ENCODE data around the gene ZNF581. TPM values are rescaled to one million over a fixed set of nuclear protein-coding genes. Genes with fewer than 3 reads are reported as not detected.

ZNF581 gene
- total RNA-seq, 1 donor, result 25.7 TPM

- H3K4me1 ChIP-seq (ENCODE audit: insufficient read depth, low read length), result peaks cover 31% of the 10 kb centered on the region
- no peaks in the 10 kb centered on the region for H3K27me3 ChIP-seq (ENCODE audit: insufficient read depth, low read length)
- peak overlapping the region; percentile 85 for H3K27ac ChIP-seq (ENCODE audit: low read depth, low read length)
- H3K4me2 ChIP-seq (ENCODE audit: insufficient read depth, low read length), result peak overlapping the region; percentile 98
- peaks cover 78% of the 10 kb centered on the region for H4K20me1 ChIP-seq (ENCODE audit: insufficient read depth, low read length)
- H3K79me2 ChIP-seq (ENCODE audit: insufficient read depth, low read length), result peaks cover 89% of the 10 kb centered on the region
- TF ChIP-seq CTCF (IDR thresholded peaks at IDR 0.05; ENCODE audit: extremely low read depth, low read depth, low read length), result peak; percentile 20
- no peaks in the 10 kb centered on the region for H3K9me3 ChIP-seq (ENCODE audit: low read depth, low read length)
- no peak overlapping the region for H2AFZ ChIP-seq (ENCODE audit: low read length)
- peaks cover 34% of the 10 kb centered on the region for H3K36me3 ChIP-seq (ENCODE audit: insufficient read depth, low read length)
- H3K4me3 ChIP-seq (ENCODE audit: insufficient read depth, low read length), result peak overlapping the region; percentile 97
- no peak for DNase-seq (ENCODE audit: insufficient read length, low spot score, missing footprints)
Observed at GRCh38 chr19:55676383-55676782, 32.9 kb downstream of the ZNF581 start.

- Histone ChIP-seq H3K4me2 (ENCODE audit: insufficient read depth, low read length) (peak overlapping the region; percentile 98), H3K4me1 (ENCODE audit: insufficient read depth, low read length) (peaks cover 28% of the 10 kb centered on the region), H3K4me3 (ENCODE audit: insufficient read depth, low read length) (no peak overlapping the region), H3K79me2 (ENCODE audit: insufficient read depth, low read length) (peaks cover 92% of the 10 kb centered on the region), H3K27me3 (ENCODE audit: insufficient read depth, low read length) (no peaks in the 10 kb centered on the region), H3K27ac (ENCODE audit: low read depth, low read length) (peak overlapping the region; percentile 85), H4K20me1 (ENCODE audit: insufficient read depth, low read length) (peaks cover 79% of the 10 kb centered on the region), H2AFZ (ENCODE audit: low read length) (no peak overlapping the region), H3K36me3 (ENCODE audit: insufficient read depth, low read length) (peaks cover 36% of the 10 kb centered on the region), H3K9me3 (ENCODE audit: low read depth, low read length) (no peaks in the 10 kb centered on the region)
- no peak for TF ChIP-seq CTCF (IDR thresholded peaks at IDR 0.05; ENCODE audit: extremely low read depth, low read depth, low read length)
- no peak for DNase-seq (ENCODE audit: insufficient read length, low spot score, missing footprints)
Observed at GRCh38 chr19:55676889-55677505, 33.5 kb downstream of the ZNF581 start.

- Histone ChIP-seq H3K27ac (ENCODE audit: low read depth, low read length) (no peak overlapping the region), H3K4me1 (ENCODE audit: insufficient read depth, low read length) (peaks cover 22% of the 10 kb centered on the region), H3K36me3 (ENCODE audit: insufficient read depth, low read length) (peaks cover 41% of the 10 kb centered on the region), H3K27me3 (ENCODE audit: insufficient read depth, low read length) (no peaks in the 10 kb centered on the region), H3K4me3 (ENCODE audit: insufficient read depth, low read length) (no peak overlapping the region), H4K20me1 (ENCODE audit: insufficient read depth, low read length) (peaks cover 80% of the 10 kb centered on the region), H3K4me2 (ENCODE audit: insufficient read depth, low read length) (peak overlapping the region; percentile 16), H3K9me3 (ENCODE audit: low read depth, low read length) (no peaks in the 10 kb centered on the region), H2AFZ (ENCODE audit: low read length) (no peak overlapping the region), H3K79me2 (ENCODE audit: insufficient read depth, low read length) (peaks cover 93% of the 10 kb centered on the region)
- DNase-seq (ENCODE audit: insufficient read length, low spot score, missing footprints), result no peak
- no peak for TF ChIP-seq CTCF (IDR thresholded peaks at IDR 0.05; ENCODE audit: extremely low read depth, low read depth, low read length)
Observed at GRCh38 chr19:55677572-55678028, 34.2 kb downstream of the ZNF581 start.

- H4K20me1 ChIP-seq (ENCODE audit: insufficient read depth, low read length), result peaks cover 76% of the 10 kb centered on the region
- H3K4me2 ChIP-seq (ENCODE audit: insufficient read depth, low read length), result no peak overlapping the region
- H2AFZ ChIP-seq (ENCODE audit: low read length), result no peak overlapping the region
- H3K27me3 ChIP-seq (ENCODE audit: insufficient read depth, low read length), result no peaks in the 10 kb centered on the region
- no peak for DNase-seq (ENCODE audit: insufficient read length, low spot score, missing footprints)
- H3K27ac ChIP-seq (ENCODE audit: low read depth, low read length), result no peak overlapping the region
- peaks cover 41% of the 10 kb centered on the region for H3K36me3 ChIP-seq (ENCODE audit: insufficient read depth, low read length)
- TF ChIP-seq CTCF (IDR thresholded peaks at IDR 0.05; ENCODE audit: extremely low read depth, low read depth, low read length), result no peak
- H3K4me1 ChIP-seq (ENCODE audit: insufficient read depth, low read length), result peaks cover 22% of the 10 kb centered on the region
- peaks cover 89% of the 10 kb centered on the region for H3K79me2 ChIP-seq (ENCODE audit: insufficient read depth, low read length)
- no peak overlapping the region for H3K4me3 ChIP-seq (ENCODE audit: insufficient read depth, low read length)
- no peaks in the 10 kb centered on the region for H3K9me3 ChIP-seq (ENCODE audit: low read depth, low read length)
Observed at GRCh38 chr19:55678121-55678671, 34.7 kb downstream of the ZNF581 start.

All from osteoblast (primary cell).